Retinal pigment epithelial cell (primary cell): Measurements from ENCODE around the gene NDRG4.
"Not testable (repeated sequence)": the region's sequence is repeated elsewhere in the genome, so short reads cannot be mapped to it uniquely, and the experiment has no call there.

Experiments
- DNase-seq: peaks from one replicate; pipeline ENCODE4 v3.0.0-alpha.2; 2010; ENCODE audit warnings: low read depth
- H3K4me3 ChIP-seq: 2 replicates; pipeline ENCODE4 v1.5.1; 2011; ENCODE audit warnings: mild to moderate bottlenecking, low read length, control low read depth, moderate library complexity
- TF ChIP-seq, protein P1 (sequence below): conservative IDR thresholded peaks from 2 replicates; pipeline ENCODE4 v1.5.1; 2011; ENCODE audit warnings: low read depth, low read length, control low read depth, inconsistent platforms

NDRG4 gene

DNA sequence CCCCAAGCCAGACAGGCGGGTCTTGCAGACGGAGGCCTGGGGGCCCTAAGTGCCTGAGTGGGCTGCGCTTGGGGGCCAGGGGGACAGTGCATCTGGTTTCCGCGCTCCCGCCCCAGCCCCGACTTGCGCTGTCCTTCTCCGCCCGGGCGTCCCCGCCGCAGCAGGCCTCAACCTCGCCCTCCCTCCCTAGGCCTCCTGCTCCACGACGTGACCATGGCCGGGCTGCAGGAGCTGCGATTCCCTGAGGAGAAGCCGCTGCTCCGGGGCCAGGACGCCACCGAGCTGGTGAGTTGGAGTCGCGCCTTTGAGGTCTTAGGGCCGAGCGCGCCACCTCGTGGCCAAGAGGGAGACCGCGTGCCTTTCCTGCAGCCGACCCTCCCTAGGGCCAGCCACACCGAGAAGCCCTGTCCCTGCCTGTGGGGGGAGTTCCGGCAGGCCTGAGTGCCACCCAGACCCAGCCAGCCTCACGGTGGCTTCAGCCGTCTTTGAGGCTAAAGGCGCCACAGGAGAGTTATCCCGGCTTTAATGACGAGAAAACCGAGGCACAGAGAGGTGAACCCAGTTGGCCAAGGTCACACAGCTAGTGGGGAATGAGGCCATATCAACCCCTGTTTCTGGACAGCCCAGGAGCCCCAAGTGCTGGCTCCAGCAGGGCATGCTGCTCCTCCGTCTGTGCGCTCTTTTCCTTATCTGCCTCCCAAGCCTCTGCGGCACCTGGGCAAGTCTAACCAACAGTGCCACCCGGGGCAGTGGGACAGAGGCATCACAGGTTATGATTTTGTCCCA is 12.2 kb upstream of the NDRG4 start:
- no peak overlapping the region for H3K4me3 ChIP-seq
- TF ChIP-seq, protein P1, sequence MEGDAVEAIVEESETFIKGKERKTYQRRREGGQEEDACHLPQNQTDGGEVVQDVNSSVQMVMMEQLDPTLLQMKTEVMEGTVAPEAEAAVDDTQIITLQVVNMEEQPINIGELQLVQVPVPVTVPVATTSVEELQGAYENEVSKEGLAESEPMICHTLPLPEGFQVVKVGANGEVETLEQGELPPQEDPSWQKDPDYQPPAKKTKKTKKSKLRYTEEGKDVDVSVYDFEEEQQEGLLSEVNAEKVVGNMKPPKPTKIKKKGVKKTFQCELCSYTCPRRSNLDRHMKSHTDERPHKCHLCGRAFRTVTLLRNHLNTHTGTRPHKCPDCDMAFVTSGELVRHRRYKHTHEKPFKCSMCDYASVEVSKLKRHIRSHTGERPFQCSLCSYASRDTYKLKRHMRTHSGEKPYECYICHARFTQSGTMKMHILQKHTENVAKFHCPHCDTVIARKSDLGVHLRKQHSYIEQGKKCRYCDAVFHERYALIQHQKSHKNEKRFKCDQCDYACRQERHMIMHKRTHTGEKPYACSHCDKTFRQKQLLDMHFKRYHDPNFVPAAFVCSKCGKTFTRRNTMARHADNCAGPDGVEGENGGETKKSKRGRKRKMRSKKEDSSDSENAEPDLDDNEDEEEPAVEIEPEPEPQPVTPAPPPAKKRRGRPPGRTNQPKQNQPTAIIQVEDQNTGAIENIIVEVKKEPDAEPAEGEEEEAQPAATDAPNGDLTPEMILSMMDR, result peak; percentile 85
- no peak for DNase-seq

- no peak for DNase-seq
- TF ChIP-seq, protein P1, result no peak
Observed at GRCh38 chr16:58488531-58488930, 11.4 kb upstream of the NDRG4 start.

GRCh38 chr16:58490065-58490464 is 9.9 kb upstream of the NDRG4 start:
- DNase-seq, result no peak
- TF ChIP-seq, protein P1, result no peak
- H3K4me3 ChIP-seq, result no peak overlapping the region

More at GRCh38 chr16:58488531-58488930, 11.4 kb upstream of the NDRG4 start:
- H3K4me3 ChIP-seq, result no peak overlapping the region

GRCh38 chr16:58490539-58490938 is 9.4 kb upstream of the NDRG4 start:
- not testable (repeated sequence) for H3K4me3 ChIP-seq, DNase-seq

DNA sequence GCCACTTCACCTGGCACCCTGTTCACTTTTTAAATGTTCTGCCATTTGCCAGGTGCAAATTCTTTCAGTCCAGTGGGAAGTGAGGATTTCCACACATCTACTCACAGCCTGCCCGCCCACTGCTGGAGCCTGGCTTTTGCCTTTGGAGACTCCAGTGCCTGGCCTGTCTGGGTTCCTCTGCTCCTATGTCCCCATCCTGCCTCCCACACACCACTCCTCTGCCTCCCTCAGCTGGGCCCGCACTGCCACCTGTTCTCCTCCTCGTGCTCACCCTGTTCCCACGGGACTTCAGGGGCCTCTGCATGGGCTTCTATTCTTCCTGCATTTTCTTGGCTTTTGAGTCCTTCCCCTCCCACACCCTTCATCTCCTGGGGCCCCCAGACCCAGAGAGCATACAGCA is 7.9 kb upstream of the NDRG4 start:
- no peak for DNase-seq
- H3K4me3 ChIP-seq, result no peak overlapping the region
- TF ChIP-seq, protein P1, result no peak

GRCh38 chr16:58492735-58493134 is 7.2 kb upstream of the NDRG4 start:
- TF ChIP-seq, protein P1, result no peak
- no peak for DNase-seq

GRCh38 chr16:58493756-58494431 is 6.0 kb upstream of the NDRG4 start:
- TF ChIP-seq, protein P1, result no peak
- H3K4me3 ChIP-seq, result no peak overlapping the region
- no peak for DNase-seq

More at GRCh38 chr16:58492735-58493134, 7.2 kb upstream of the NDRG4 start:
- H3K4me3 ChIP-seq, result no peak overlapping the region
